Muscle of leg (tissue), 11 donors: ENCODE data around the gene CCDC141. TPM values are rescaled to one million over a fixed set of nuclear protein-coding genes. Genes with fewer than 3 reads are reported as not detected.
"Not testable (repeated sequence)": the region's sequence is repeated elsewhere in the genome, so short reads cannot be mapped to it uniquely, and the experiment has no call there.

ENCODE experiments used
- DNase-seq: peaks from one replicate; pipeline ENCODE4 v3.0.0; 2013
- H3K27ac ChIP-seq: one replicate; pipeline ENCODE4 v1.5.1; 2013; ENCODE audit warnings: mild to moderate bottlenecking, low read length, control low read depth
- H3K27me3 ChIP-seq: one replicate; pipeline ENCODE4 v1.6.1; 2013; ENCODE audit warnings: low read length; ENCODE audit not compliant: control insufficient read depth, insufficient read depth
- H3K36me3 ChIP-seq: one replicate; pipeline ENCODE4 v1.6.1; 2013; ENCODE audit warnings: low read length; ENCODE audit not compliant: control insufficient read depth, insufficient read depth
- H3K4me1 ChIP-seq: one replicate; pipeline ENCODE4 v1.6.1; 2013; ENCODE audit warnings: low read length; ENCODE audit not compliant: control insufficient read depth, insufficient read depth
- H3K4me3 ChIP-seq: one replicate; pipeline ENCODE4 v1.5.1; 2013; ENCODE audit warnings: low read length, control low read depth
- H3K9me3 ChIP-seq: replicated peaks from 2 replicates; pipeline ENCODE4 v1.6.1; 2013; ENCODE audit warnings: low read depth, low read length; ENCODE audit not compliant: control insufficient read depth
- WGBS: methylation state at CpG from one replicate; pipeline ENCODE4 v1.1.5; 2013; ENCODE audit warnings: missing lambda C conversion rate; ENCODE audit not compliant: insufficient coverage; 5-methylcytosine and 5-hydroxymethylcytosine counted together
- polyA plus RNA-seq, 8 donors: library from polyadenylated mRNA; unstranded; fragments of 120-200 nt; gene quantifications; one replicate each; pipeline versions ENCODE4 v1.2.1 to v1.2.3, GENCODE V29; 2013; ENCODE audit warnings: inconsistent platforms in 1 of 8, low replicate concordance in 1 of 8; ENCODE audit not compliant: insufficient read length in 8 of 8, insufficient read depth in 1 of 8
- total RNA-seq: library from RNA; stranded (reverse); fragments of 120-200 nt; gene quantifications from one replicate; pipeline ENCODE4 v1.2.4, GENCODE V29; 2013

Gene CCDC141
- total and polyA plus RNA-seq, 9 donors = 35.7 to 76.1 (median 57.3) TPM

DNA sequence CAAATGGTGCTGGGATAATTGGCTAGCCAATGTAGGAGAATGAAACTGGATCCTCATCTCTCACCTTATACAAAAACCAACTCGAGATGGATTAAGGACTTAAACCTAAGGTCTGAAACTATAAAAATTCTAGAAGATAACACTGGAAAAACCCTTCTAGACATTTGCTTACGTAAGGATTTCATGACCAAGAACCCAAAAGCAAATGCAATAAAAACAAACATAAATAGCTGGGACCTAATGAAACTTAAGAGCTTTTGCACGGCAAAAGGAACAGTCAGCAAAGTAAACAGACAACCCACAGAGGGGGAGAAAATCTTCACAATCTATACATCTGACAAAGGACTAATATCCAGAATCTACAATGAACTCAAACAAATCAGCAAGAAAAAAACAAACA, 35.7 kb downstream of the CCDC141 start:
- H3K27ac ChIP-seq, H3K27me3 ChIP-seq, H3K9me3 ChIP-seq, H3K36me3 ChIP-seq, DNase-seq, H3K4me3 ChIP-seq, H3K4me1 ChIP-seq: not testable (repeated sequence)
- no CpG with 5 or more reads among the region's 3 CpGs for WGBS

DNA sequence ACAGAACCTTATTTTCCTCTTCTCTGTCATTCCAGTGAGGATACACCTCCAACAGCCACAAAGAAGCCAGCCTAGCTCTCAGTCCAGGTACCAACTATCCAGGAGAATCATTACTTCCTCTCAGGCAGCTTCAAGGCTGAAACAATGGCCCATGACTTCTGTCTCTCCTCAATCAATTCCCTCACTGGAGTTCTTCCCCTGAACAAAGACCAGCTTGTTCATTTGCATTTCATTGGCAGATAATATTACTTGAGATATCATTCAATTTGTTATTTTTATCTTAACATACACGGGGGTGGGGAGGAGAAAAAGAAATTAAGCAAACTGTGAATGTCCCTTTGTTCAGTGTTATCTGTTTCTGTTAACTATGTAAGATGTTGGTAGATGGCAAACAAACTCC, 44.0 kb downstream of the CCDC141 start:
- H3K4me1 ChIP-seq = no peaks in the 10 kb centered on the region
- no peaks in the 10 kb centered on the region for H3K9me3 ChIP-seq
- no peak overlapping the region for H3K27ac ChIP-seq
- no peak overlapping the region for H3K4me3 ChIP-seq
- H3K36me3 ChIP-seq = no peaks in the 10 kb centered on the region
- WGBS = no CpG with 5 or more reads among the region's 1 CpG
- DNase-seq = no peak
- no peaks in the 10 kb centered on the region for H3K27me3 ChIP-seq

DNA sequence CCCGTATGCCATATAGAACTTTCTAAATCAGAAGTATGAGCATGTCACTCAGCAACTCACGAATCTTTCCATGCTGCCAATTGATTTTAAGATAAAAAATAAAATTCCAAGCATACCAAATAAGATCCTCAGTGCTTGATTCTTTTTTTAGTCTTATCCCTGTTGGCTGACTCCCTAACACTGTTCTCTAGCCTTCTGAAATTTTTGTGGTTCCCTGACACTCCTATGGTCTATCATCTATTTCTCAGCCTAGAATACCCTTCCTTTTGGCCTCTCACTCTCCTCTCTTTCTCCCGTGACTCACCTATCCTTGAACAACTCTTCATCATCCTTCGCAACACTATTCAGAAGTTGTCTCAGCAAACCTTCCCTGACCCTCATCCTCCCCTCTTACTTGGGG, 50.5 kb downstream of the CCDC141 start:
- DNase-seq = no peak
- no peaks in the 10 kb centered on the region for H3K27me3 ChIP-seq
- H3K4me1 ChIP-seq = no peaks in the 10 kb centered on the region
- H3K4me3 ChIP-seq = no peak overlapping the region
- 68% methylated on average over 3 of the region's 4 CpGs for WGBS
- no peak overlapping the region for H3K27ac ChIP-seq
- H3K9me3 ChIP-seq = no peaks in the 10 kb centered on the region
- no peaks in the 10 kb centered on the region for H3K36me3 ChIP-seq

DNA sequence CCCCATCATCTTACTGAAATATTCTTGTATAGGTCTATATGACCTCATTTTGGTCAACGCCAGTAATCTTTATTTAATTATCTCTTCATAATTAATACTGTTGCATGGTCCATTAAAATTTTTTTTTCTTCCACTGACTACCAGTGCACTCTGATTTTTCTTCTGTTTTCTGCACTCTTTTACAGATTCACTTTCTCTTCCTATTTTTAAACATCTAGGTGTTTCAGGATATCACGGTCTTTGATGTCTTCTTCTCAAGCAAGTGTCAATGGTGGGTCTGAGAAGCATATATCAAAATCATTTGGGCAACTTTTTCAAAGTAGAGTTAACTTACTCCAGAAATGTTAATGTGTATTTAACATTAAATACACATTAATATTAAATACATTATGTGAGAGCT, 51.4 kb downstream of the CCDC141 start:
- Histone ChIP-seq H3K27me3 (no peaks in the 10 kb centered on the region), H3K36me3 (no peaks in the 10 kb centered on the region)
- no peak for DNase-seq

DNA sequence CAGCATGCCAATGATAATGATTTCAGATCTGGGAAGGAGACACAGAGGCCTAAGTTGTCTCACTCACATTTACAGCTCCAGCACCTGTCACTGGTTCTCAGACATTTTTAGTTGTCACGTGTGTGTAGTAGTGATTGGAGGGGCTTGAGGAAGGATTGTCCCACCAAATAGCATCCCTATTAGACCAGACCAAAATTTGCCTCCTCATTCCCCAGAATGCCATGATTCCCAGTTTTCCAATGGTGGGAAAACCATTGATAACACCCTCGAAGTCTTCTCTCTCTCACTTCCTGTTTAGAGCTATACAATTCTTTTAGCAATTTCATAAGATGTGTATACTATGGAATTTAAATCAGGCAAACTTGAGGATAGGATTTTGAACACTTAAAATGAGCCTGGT, 52.5 kb downstream of the CCDC141 start:
- peak; percentile 9 for DNase-seq
- no CpG with 5 or more reads among the region's 2 CpGs for WGBS

More for the DNA sequence above, 51.4 kb downstream of the CCDC141 start:
- H3K4me3 ChIP-seq = no peak overlapping the region
- no peaks in the 10 kb centered on the region for H3K9me3 ChIP-seq
- no CpG with 5 or more reads among the region's 2 CpGs for WGBS
- H3K27ac ChIP-seq = no peak overlapping the region
- H3K4me1 ChIP-seq = no peaks in the 10 kb centered on the region

DNA sequence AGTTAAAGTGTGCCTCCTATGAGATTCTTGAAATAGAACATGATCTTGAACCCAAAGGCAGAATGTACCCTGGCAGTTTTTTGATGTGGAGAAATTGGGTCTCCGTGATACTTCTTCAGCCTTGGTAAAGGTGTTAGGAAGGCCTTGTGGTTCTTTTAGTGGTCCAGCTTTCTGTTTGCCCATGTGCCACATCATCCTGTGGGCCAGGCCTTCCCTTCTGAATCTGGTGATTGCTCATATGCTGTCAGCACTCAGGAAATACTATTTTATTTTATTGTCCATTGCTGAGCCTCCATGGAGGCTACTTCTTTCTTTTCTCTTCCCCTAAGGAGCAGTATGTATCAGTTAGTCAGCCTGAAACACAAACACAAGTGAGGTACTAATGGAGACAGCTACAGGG, 52.9 kb downstream of the CCDC141 start:
- DNase-seq = no peak
- Histone ChIP-seq H3K27me3 (no peaks in the 10 kb centered on the region), H3K36me3 (no peaks in the 10 kb centered on the region), H3K4me1 (no peaks in the 10 kb centered on the region), H3K4me3 (no peak overlapping the region), H3K27ac (no peak overlapping the region), H3K9me3 (no peaks in the 10 kb centered on the region)
- 100% methylated on average over 1 of the region's 1 CpG for WGBS

More for the DNA sequence above, 52.5 kb downstream of the CCDC141 start:
- Histone ChIP-seq H3K27ac (no peak overlapping the region), H3K27me3 (no peaks in the 10 kb centered on the region), H3K36me3 (no peaks in the 10 kb centered on the region), H3K9me3 (no peaks in the 10 kb centered on the region), H3K4me3 (no peak overlapping the region), H3K4me1 (no peaks in the 10 kb centered on the region)

DNA sequence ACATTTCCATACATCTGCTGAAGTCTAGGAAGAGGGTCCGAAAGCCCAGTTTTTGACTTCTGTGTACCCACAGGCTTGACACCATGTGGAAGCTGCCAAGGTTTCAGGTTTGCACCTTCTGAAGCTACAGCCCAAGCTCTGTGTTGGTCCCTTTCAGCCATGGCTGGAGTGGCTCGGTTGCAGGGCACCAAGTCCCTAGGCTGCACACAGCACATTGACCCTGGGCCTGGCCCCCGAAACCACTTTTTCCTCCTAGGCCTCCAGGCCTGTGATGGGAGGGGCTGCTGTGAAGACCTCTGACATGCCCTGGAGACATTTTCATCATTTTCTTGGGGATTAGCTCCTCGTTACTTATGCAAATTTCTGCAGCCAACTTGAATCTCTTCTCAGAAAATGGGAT, 55.7 kb downstream of the CCDC141 start:
- H3K4me1 ChIP-seq = no peaks in the 10 kb centered on the region
- H3K27ac ChIP-seq = no peak overlapping the region
- H3K9me3 ChIP-seq = no peaks in the 10 kb centered on the region
- H3K36me3 ChIP-seq = no peaks in the 10 kb centered on the region
- 81% methylated on average over 4 of the region's 4 CpGs for WGBS
- no peaks in the 10 kb centered on the region for H3K27me3 ChIP-seq
- no peak overlapping the region for H3K4me3 ChIP-seq
- DNase-seq = no peak

DNA sequence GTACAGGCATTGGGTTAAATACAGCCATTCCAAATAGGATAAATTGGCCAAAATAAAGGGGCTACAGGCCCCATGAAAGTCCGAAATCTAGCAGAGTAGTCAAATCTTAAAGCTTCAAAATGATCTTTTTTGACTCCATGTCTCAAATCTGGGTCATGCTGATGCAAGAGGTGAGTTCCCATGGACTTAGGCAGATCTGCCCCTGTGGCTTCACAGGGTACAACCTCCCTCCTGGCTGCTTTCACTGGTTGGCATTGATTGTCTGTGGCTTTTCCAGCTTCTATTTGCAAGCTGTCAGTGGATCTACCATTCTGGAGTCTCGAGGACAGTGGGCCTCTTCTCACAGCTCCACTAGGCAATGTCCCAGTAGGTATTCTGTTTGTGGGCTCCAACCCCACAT, 56.1 kb downstream of the CCDC141 start:
- Histone ChIP-seq H3K36me3 (no peaks in the 10 kb centered on the region), H3K4me3 (no peak overlapping the region), H3K9me3 (no peaks in the 10 kb centered on the region), H3K4me1 (no peaks in the 10 kb centered on the region), H3K27me3 (no peaks in the 10 kb centered on the region), H3K27ac (no peak overlapping the region)
- no peak for DNase-seq
- WGBS = 100% methylated on average over 2 of the region's 2 CpGs

DNA sequence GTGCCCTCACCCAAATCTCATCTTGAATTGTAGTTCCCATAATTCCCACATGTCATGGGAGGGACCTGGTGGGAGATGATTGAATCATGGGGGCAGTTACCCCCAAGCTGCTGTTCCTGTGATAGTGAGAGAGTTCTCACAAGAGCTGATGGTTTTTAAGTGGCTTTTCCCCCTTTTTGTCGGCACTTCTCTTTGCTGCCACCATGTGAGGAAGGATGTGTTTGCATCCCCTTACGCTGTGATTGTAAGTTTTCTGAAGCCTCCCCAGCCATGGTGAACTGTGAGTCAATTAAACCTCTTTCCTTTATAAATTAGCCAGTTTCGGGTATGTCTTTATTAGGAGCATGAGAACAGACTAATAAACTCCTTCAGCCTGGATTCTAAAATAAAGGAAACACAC, 57.2 kb downstream of the CCDC141 start:
- H3K4me3 ChIP-seq, H3K9me3 ChIP-seq, DNase-seq, H3K27ac ChIP-seq, H3K36me3 ChIP-seq, H3K4me1 ChIP-seq, H3K27me3 ChIP-seq: not testable (repeated sequence)
- WGBS = no CpG with 5 or more reads among the region's 3 CpGs

DNA sequence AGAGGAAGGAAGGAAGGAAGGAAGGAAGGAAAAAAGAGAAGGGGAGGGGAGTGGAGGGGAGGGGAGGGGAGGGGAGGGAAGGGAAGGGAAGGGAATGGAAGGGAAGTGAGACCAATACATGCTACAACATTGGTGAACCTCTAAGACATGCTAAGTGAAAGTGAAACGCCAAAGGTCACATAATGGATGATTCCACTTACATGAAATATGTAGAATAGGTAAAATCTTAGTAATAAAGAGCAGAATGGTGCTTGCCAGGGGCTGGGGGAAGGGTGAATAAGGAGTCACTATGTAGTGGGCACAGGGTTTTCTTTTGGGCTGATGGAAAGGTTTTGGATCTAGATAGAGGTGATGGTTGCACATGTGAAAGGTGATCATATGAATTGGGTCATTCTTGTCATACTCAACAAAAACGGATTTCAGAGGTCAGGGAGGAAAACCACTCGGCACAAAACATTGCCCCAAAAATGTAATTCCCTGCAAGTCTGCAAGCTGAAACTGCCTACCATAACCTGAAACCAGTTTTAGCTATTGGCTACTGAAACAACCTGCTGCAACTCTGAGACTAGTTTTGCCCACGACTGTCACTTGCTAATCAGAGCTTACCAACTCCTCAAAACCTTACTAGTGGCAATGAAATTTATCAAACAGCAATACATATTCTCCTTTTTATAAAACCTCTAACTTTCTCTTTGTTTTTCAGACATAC, 59.2 kb downstream of the CCDC141 start:
- no peaks in the 10 kb centered on the region for H3K4me1 ChIP-seq
- no peaks in the 10 kb centered on the region for H3K36me3 ChIP-seq
- no peak overlapping the region for H3K27ac ChIP-seq
- no peak for DNase-seq
- no peak overlapping the region for H3K4me3 ChIP-seq
- 89% methylated on average over 3 of the region's 4 CpGs for WGBS
- no peaks in the 10 kb centered on the region for H3K9me3 ChIP-seq
- H3K27me3 ChIP-seq = no peaks in the 10 kb centered on the region

DNA sequence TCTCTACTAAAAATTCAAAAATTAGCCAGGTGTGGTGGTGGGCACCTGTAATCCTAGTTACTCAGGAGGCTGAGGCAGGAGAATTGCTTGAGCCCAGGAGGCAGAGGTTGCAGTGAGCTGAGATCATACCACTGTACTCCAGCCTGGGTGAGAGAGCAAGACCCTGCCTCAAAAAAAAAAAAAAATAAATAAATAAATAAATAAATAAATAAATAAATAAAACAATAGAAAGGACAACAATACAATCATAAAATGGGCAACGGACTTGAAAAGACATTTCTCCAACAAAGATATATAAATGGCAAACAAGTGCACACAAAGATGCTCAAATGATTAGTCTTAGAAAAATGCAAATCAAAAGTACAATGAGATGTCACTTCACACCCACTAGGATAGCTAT, 60.5 kb downstream of the CCDC141 start:
- H3K27ac ChIP-seq, DNase-seq, H3K9me3 ChIP-seq, H3K36me3 ChIP-seq, H3K4me1 ChIP-seq, H3K4me3 ChIP-seq, H3K27me3 ChIP-seq: not testable (repeated sequence)
- WGBS = no CpG with 5 or more reads among the region's 1 CpG
